Endodermal cell (in vitro differentiated cells): ENCODE data around the gene RBBP8. TPM values are rescaled to one million over a fixed set of nuclear protein-coding genes. Genes with fewer than 3 reads are reported as not detected.

Experiments
- DNase-seq: peaks from one replicate; pipeline ENCODE4 v3.0.0-alpha.2; 2017
- H3K27ac ChIP-seq: 2 replicates; pipeline ENCODE4 v1.5.1; 2013; ENCODE audit warnings: mild to moderate bottlenecking, low read depth, low read length, moderate library complexity
- H3K27me3 ChIP-seq: 2 replicates; pipeline ENCODE4 v1.6.1; 2013; ENCODE audit warnings: mild to moderate bottlenecking, low read length, moderate library complexity; ENCODE audit not compliant: insufficient read depth, control insufficient read depth, poor library complexity, severe bottlenecking
- H3K36me3 ChIP-seq: 2 replicates; pipeline ENCODE4 v1.7.0; 2013; ENCODE audit warnings: mild to moderate bottlenecking, low read length, moderate library complexity; ENCODE audit not compliant: control insufficient read depth, insufficient read depth
- H3K4me1 ChIP-seq: one replicate; pipeline ENCODE4 v1.7.0; 2013; ENCODE audit warnings: low read length; ENCODE audit not compliant: control insufficient read depth, insufficient read depth
- H3K4me3 ChIP-seq: 2 replicates; pipeline ENCODE4 v1.5.1; 2013; ENCODE audit warnings: mild to moderate bottlenecking, low read length, moderate library complexity
- H3K9ac ChIP-seq: 2 replicates; pipeline ENCODE4 v1.6.1; 2013; ENCODE audit warnings: mild to moderate bottlenecking, low read length, moderate library complexity; ENCODE audit not compliant: poor library complexity, severe bottlenecking; ENCODE audit errors: extremely low read depth
- H3K9me3 ChIP-seq: 2 replicates; pipeline ENCODE4 v1.6.1; 2013; ENCODE audit warnings: mild to moderate bottlenecking, low read length, moderate library complexity; ENCODE audit not compliant: control insufficient read depth
- H3K27ac Mint-ChIP-seq: 2 replicates; pipeline ENCODE4 v1.8.0; 2020; ENCODE audit warnings: mixed read lengths
- H3K27me3 Mint-ChIP-seq: 2 replicates; pipeline ENCODE4 v1.8.0; 2021; ENCODE audit warnings: mild to moderate bottlenecking, mixed read lengths; ENCODE audit not compliant: insufficient read depth
- H3K36me3 Mint-ChIP-seq: 2 replicates; pipeline ENCODE4 v1.8.0; 2020; ENCODE audit warnings: low read depth, mixed read lengths
- H3K4me1 Mint-ChIP-seq: 2 replicates; pipeline ENCODE4 v1.8.0; 2020; ENCODE audit warnings: mixed read lengths
- H3K4me3 Mint-ChIP-seq: 2 replicates; pipeline ENCODE4 v1.8.0; 2020; ENCODE audit warnings: mild to moderate bottlenecking, moderate library complexity, mixed read lengths
- H3K9me3 Mint-ChIP-seq: 2 replicates; pipeline ENCODE4 v1.8.0; 2020; ENCODE audit warnings: mild to moderate bottlenecking, mixed read lengths
- CTCF ChIP-seq: fragments of 200-600 bp; sonication (generic); conservative IDR thresholded peaks from 2 replicates; pipeline ENCODE4 v1.5.0; 2021; ENCODE audit warnings: antibody characterized with exemption, mild to moderate bottlenecking
- WGBS, 2 experiments: methylation state at CpG; one replicate each; pipeline versions ENCODE4 v1.1.5 to v1.1.7; 2013; ENCODE audit warnings: missing lambda C conversion rate in 2 of 2, mixed read lengths in 1 of 2; ENCODE audit not compliant: insufficient coverage in 1 of 2, insufficient read length in 1 of 2; 5-methylcytosine and 5-hydroxymethylcytosine counted together
- total RNA-seq, 2 donors: library from RNA; stranded (reverse); fragmentation: NEBNext Ultra II Directional in 1 of 2; extraction: Animal tissue kit (Norgen Biotek cat#: 25700) in 1 of 2; gene quantifications; 2 replicates in 1 of 2; 3 replicates in 1 of 2; pipeline ENCODE4 v1.2.1, GENCODE V29; 2021

Gene RBBP8
- total RNA-seq, 2 donors from 2014 or later, result 44.3 to 55.5 TPM

DNA sequence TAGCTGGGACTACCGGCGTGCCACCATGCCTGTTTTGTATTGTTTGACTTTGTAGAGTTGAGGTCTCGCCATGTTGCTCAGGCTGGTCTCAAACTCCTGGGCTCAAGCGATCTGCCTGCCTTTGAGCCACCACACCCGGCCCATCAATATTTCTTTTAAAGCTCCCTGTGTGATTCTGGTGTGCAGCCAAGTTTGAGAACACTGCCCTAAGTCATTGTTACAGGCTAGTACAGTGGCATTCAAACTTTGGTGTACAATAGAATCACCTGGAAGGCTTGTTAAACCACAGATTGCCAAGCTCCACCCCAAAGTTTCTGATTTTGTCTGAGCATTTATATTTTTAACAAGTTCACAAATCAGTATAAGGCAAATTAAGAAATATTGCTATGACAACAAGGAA lies 99.9 kb downstream of the RBBP8 start:
- Mint-ChIP-seq H3K4me3 (no peak overlapping the region), H3K4me1 (peaks cover 16% of the 10 kb centered on the region), H3K27me3 (no peaks in the 10 kb centered on the region), H3K36me3 (peaks cover 12% of the 10 kb centered on the region), H3K27ac (peak overlapping the region; percentile 26), H3K9me3 (no peaks in the 10 kb centered on the region)
- peaks cover 8% of the 10 kb centered on the region for H3K36me3 ChIP-seq
- no peak overlapping the region for H3K9ac ChIP-seq
- no peak for DNase-seq
- H3K9me3 ChIP-seq, result no peaks in the 10 kb centered on the region
- no peaks in the 10 kb centered on the region for H3K27me3 ChIP-seq
- H3K27ac ChIP-seq, result no peak overlapping the region
- H3K4me3 ChIP-seq, result no peak overlapping the region
- peaks cover 3% of the 10 kb centered on the region for H3K4me1 ChIP-seq
- TF ChIP-seq CTCF, result no peak
- WGBS, 2 experiments, result 86 to 100% methylated on average over 3 to 5 of the region's 5 CpGs

- Histone ChIP-seq H3K36me3 (no peaks in the 10 kb centered on the region), H3K4me3 (no peak overlapping the region), H3K9ac (no peak overlapping the region), H3K9me3 (no peaks in the 10 kb centered on the region), H3K27ac (no peak overlapping the region), H3K4me1 (peaks cover 3% of the 10 kb centered on the region), H3K27me3 (no peaks in the 10 kb centered on the region)
- peak overlapping the region; percentile 82 for H3K27ac Mint-ChIP-seq
- no peak for DNase-seq
- no peak overlapping the region for H3K4me3 Mint-ChIP-seq
- no peak for TF ChIP-seq CTCF
- 64 to 68% methylated on average over 2 to 3 of the region's 3 CpGs for WGBS, 2 experiments
- H3K4me1 Mint-ChIP-seq, result peaks cover 16% of the 10 kb centered on the region
- no peaks in the 10 kb centered on the region for H3K9me3 Mint-ChIP-seq
- H3K27me3 Mint-ChIP-seq, result no peaks in the 10 kb centered on the region
- H3K36me3 Mint-ChIP-seq, result no peaks in the 10 kb centered on the region
Observed at GRCh38 chr18:23036660-23037201, 103.6 kb downstream of the RBBP8 start.

- peak; percentile 64 for DNase-seq
- no peaks in the 10 kb centered on the region for H3K36me3 Mint-ChIP-seq
- Histone ChIP-seq H3K4me1 (no peaks in the 10 kb centered on the region), H3K9ac (no peak overlapping the region), H3K36me3 (no peaks in the 10 kb centered on the region), H3K27ac (no peak overlapping the region), H3K9me3 (no peaks in the 10 kb centered on the region), H3K27me3 (no peaks in the 10 kb centered on the region), H3K4me3 (no peak overlapping the region)
- no peaks in the 10 kb centered on the region for H3K27me3 Mint-ChIP-seq
- no peak for TF ChIP-seq CTCF
- H3K27ac Mint-ChIP-seq, result peak overlapping the region; percentile 65
- peaks cover 12% of the 10 kb centered on the region for H3K4me1 Mint-ChIP-seq
- H3K9me3 Mint-ChIP-seq, result no peaks in the 10 kb centered on the region
- WGBS, 2 experiments, result 95% methylated on average over 2 of the region's 2 CpGs; no CpG with 5 or more reads in 1 of the 2 experiments
- no peak overlapping the region for H3K4me3 Mint-ChIP-seq
Observed at GRCh38 chr18:23037646-23038045, 104.5 kb downstream of the RBBP8 start.
